Activated B cell treated with CpG ODN at 0.5 μM for 24 hours (primary cell): ENCODE data around the gene SOBP. TPM values are rescaled to one million over a fixed set of nuclear protein-coding genes. Genes with fewer than 3 reads are reported as not detected.

Experiments
- ATAC-seq: fragments of 200-7000 bp; cut with Tn5 transposase; one replicate; pipeline ENCODE4 v1.10.0; 2021; ENCODE audit warnings: low read depth, mild to moderate bottlenecking, moderate library complexity
- CTCF ChIA-PET: fragments of 350-600 bp; sonication (Branson Sonifier 250); formaldehyde crosslinking; loops from one replicate; lab custom pipeline; 2021; ENCODE audit warnings: antibody characterized with exemption; lab: Charles Lee
- POLR2A ChIA-PET: fragments of 350-600 bp; sonication (Branson Sonifier 250); formaldehyde crosslinking; loops from one replicate; lab custom pipeline; 2021; ENCODE audit warnings: antibody characterized with exemption; lab: Charles Lee
- DNase-seq: peaks from one replicate; pipeline ENCODE4 v3.0.0; 2022
- H3K27ac Mint-ChIP-seq: one replicate; pipeline ENCODE4 v1.8.0; 2020; ENCODE audit warnings: mixed read lengths
- H3K27me3 Mint-ChIP-seq: one replicate; pipeline ENCODE4 v1.8.0; 2021; ENCODE audit warnings: mixed read lengths
- H3K36me3 Mint-ChIP-seq: one replicate; pipeline ENCODE4 v1.8.0; 2021; ENCODE audit warnings: low read depth, mixed read lengths
- H3K4me1 Mint-ChIP-seq: one replicate; pipeline ENCODE4 v1.8.0; 2021; ENCODE audit warnings: mixed read lengths
- H3K4me3 Mint-ChIP-seq: one replicate; pipeline ENCODE4 v1.8.0; 2020; ENCODE audit warnings: mild to moderate bottlenecking, mixed read lengths
- H3K9me3 Mint-ChIP-seq: one replicate; pipeline ENCODE4 v1.8.0; 2020; ENCODE audit warnings: mixed read lengths
- intact Hi-C: fragments of 100-400 bp; cut with micrococcal nuclease; formaldehyde crosslinking; loops from one replicate; pipeline ENCODE4 v1.15.1; 2024
- total RNA-seq: library from RNA; stranded (reverse); gene quantifications from 2 replicates; pipeline ENCODE4 v1.2.3, GENCODE V29; 2022
- TF ChIP-seq, protein P1 (sequence below): fragments of 200-600 bp; IDR thresholded peaks from one replicate; pipeline ENCODE4 v1.8.0; 2022; ENCODE audit warnings: antibody characterized with exemption, mild to moderate bottlenecking

Gene SOBP
- total RNA-seq, 1 donor from 2014 or later: 1.1 TPM

DNA sequence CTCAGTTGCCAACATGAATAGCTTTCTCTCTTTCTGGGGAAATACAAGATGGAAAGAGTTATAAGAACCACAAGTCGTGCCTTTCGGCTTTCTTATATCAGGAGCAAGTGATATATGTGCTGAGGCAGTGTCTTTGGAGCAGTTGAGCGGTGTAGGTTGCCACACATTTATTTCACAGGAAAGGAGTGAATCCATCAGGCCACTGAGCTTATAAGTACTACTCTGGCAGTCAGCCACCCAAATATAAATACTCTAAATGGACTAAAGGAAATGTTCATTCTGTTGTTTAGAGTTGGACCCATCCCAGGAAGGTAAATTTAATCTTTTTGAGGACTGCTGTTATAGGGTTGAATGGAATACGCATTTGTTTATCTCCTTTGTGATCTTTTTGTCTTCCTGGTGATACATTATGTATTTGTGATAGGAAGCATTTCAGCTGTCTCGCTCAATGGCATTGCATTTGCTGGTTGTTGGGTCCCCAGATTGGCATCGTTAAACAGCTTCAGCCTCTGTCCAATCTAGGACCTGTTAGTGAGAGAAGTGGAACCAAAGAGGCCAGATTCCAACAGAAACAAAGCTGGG, 139.7 kb downstream of the SOBP start:
- no peaks in the 10 kb centered on the region for H3K36me3 Mint-ChIP-seq
- ATAC-seq (no peak), DNase-seq (no peak)
- peaks cover 17% of the 10 kb centered on the region for H3K27me3 Mint-ChIP-seq
- no peaks in the 10 kb centered on the region for H3K9me3 Mint-ChIP-seq
- CTCF ChIA-PET: interaction anchor here (1.9 kb wide), 1 partner anchor 312 kb away, joined by 3 read pairs; no protein-coding TSS in a partner anchor
- TF ChIP-seq, protein P1, sequence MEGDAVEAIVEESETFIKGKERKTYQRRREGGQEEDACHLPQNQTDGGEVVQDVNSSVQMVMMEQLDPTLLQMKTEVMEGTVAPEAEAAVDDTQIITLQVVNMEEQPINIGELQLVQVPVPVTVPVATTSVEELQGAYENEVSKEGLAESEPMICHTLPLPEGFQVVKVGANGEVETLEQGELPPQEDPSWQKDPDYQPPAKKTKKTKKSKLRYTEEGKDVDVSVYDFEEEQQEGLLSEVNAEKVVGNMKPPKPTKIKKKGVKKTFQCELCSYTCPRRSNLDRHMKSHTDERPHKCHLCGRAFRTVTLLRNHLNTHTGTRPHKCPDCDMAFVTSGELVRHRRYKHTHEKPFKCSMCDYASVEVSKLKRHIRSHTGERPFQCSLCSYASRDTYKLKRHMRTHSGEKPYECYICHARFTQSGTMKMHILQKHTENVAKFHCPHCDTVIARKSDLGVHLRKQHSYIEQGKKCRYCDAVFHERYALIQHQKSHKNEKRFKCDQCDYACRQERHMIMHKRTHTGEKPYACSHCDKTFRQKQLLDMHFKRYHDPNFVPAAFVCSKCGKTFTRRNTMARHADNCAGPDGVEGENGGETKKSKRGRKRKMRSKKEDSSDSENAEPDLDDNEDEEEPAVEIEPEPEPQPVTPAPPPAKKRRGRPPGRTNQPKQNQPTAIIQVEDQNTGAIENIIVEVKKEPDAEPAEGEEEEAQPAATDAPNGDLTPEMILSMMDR: no peak
- H3K4me1 Mint-ChIP-seq: peaks cover 10% of the 10 kb centered on the region
- intact Hi-C loops: no loop called here
- no peak overlapping the region for H3K27ac Mint-ChIP-seq
- H3K4me3 Mint-ChIP-seq: no peak overlapping the region
- POLR2A ChIA-PET: interaction anchor here (0.5 to 1.1 kb wide), 2 partner anchors 12 to 1226 kb away, joined by 3 read pairs; no protein-coding TSS in a partner anchor

DNA sequence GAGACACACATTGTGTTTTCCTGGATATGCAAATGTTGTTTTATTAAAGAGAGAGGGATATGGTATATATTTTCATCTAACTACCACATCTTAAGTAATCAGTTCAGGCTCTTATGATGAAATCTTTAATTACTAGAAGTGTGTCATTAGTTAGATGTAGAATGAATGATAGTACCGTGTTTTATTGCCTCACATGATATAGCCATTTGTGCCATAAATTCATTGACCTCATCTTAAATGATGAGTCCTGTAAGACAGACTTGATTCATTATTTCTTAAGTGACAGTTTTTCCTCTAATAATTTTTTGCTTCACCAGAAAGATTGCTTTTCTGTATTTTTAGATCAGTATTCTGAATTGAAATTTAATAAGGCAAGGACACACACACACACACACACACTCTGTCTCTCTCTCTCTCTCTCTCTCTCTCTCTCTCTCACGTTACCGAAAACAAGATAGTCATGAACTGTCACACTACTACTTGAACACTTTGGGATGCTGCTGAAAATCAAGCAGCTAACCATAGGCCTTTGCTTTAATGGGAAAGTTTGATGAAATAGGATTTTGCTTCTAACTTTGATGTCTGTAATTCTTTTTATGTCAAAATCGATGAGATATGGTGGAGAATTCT, 140.5 kb downstream of the SOBP start:
- no peak overlapping the region for H3K27ac Mint-ChIP-seq
- ChIA-PET POLR2A (interaction anchor here (0.5 to 0.6 kb wide), 2 partner anchors 11 to 1225 kb away, joined by 3 to 4 read pairs; no protein-coding TSS in a partner anchor), CTCF (interaction anchor here (1.9 kb wide), 1 partner anchor 312 kb away, joined by 3 read pairs; no protein-coding TSS in a partner anchor)
- H3K9me3 Mint-ChIP-seq: no peaks in the 10 kb centered on the region
- no peak overlapping the region for H3K4me3 Mint-ChIP-seq
- DNase-seq (no peak), ATAC-seq (no peak)
- TF ChIP-seq, protein P1: no peak
- H3K4me1 Mint-ChIP-seq: peaks cover 13% of the 10 kb centered on the region
- no peaks in the 10 kb centered on the region for H3K36me3 Mint-ChIP-seq
- H3K27me3 Mint-ChIP-seq: peaks cover 17% of the 10 kb centered on the region
- intact Hi-C loops: no loop called here

DNA sequence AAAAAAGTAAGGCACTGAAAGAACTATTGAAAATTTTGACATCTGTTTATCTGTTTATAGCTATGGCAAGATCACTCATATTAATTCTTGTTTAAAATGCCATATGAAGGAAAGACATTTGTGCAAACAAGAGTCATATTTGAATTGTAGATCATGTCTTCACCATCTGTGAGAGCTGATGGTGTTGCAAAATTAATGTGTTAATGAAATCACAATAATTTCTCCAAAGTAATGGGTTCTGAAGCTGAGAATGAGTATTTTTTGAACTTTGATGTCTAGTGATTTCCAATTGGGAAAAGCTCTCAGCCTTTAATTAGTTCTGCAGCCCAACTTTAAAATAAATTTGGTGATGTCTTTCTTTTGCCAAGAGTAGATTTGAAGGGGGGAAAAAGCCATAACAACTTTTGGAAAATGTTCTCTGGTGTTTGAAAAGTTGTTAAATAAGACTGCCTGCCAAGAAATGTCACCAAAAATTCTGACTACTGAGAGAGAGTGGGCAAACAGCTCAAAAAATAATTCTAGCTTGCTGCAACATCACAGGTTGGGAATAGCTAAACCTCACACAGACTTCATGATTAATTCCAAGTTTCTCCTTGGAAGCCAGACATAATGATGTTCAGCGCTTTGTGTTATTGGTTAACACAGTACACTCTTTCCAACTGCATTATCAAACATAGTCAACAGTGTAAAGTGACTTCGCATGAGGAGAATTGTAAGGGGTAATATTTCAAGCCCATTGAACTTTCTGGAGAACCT, 142.6 kb downstream of the SOBP start:
- CTCF ChIA-PET: no interaction called here
- intact Hi-C loops: no loop called here
- H3K36me3 Mint-ChIP-seq: no peaks in the 10 kb centered on the region
- no peak overlapping the region for H3K27ac Mint-ChIP-seq
- no peaks in the 10 kb centered on the region for H3K9me3 Mint-ChIP-seq
- no peak for DNase-seq
- TF ChIP-seq, protein P1: no peak
- peaks cover 17% of the 10 kb centered on the region for H3K27me3 Mint-ChIP-seq
- ATAC-seq: no peak
- POLR2A ChIA-PET: interaction anchor here (0.7 kb wide), 3 partner anchors 15 to 54 kb away, joined by 3 to 6 read pairs (median 5); no protein-coding TSS in a partner anchor
- H3K4me1 Mint-ChIP-seq: peaks cover 22% of the 10 kb centered on the region
- peak overlapping the region; percentile 53 for H3K4me3 Mint-ChIP-seq

DNA sequence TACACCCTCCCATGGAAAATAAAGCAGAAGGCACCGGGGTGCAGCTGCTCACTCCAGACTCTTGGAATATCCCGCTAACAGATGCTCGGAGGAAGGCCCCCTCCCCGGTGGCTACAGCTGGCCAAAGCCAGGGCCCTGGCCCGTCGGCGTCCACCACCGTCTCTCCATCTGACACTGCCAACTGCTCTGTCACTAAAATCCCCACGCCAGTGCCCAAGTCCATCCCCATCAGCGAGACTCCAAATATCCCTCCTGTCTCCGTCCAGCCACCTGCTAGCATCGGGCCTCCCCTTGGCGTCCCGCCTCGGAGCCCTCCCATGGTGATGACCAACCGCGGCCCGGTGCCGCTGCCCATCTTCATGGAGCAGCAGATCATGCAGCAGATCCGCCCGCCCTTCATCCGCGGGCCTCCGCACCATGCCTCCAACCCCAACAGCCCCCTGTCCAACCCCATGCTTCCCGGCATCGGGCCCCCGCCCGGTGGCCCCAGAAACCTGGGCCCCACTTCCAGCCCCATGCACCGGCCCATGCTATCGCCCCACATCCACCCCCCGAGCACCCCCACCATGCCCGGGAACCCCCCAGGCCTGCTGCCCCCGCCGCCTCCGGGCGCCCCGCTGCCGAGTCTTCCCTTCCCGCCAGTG, 143.9 kb downstream of the SOBP start:
- ChIA-PET CTCF (no interaction called here), POLR2A (no interaction called here)
- H3K27ac Mint-ChIP-seq: no peak overlapping the region
- peaks cover 32% of the 10 kb centered on the region for H3K4me1 Mint-ChIP-seq
- peaks cover 17% of the 10 kb centered on the region for H3K27me3 Mint-ChIP-seq
- H3K36me3 Mint-ChIP-seq: no peaks in the 10 kb centered on the region
- no peak for ATAC-seq
- peak overlapping the region; percentile 81 for H3K4me3 Mint-ChIP-seq
- TF ChIP-seq, protein P1: no peak
- intact Hi-C loops: no loop called here
- no peaks in the 10 kb centered on the region for H3K9me3 Mint-ChIP-seq
- DNase-seq: no peak
